GM12878 (cell line): ENCODE data around the gene UBE2F. TPM values are rescaled to one million over a fixed set of nuclear protein-coding genes. Genes with fewer than 3 reads are reported as not detected.

Experiments
- ATAC-seq: fragments of 200-7000 bp; cut with Tn5 transposase; 3 replicates; pipeline ENCODE4 v1.9.1; 2020; ENCODE audit warnings: mild to moderate bottlenecking, moderate library complexity
- BruUV-seq: library from RNA; stranded (reverse); fragments of 400-500 nt; replicated peaks from 2 replicates; lab custom pipeline; 2021; lab: Mats Ljungman, UMichigan
- CTCF ChIA-PET: fragments of 300-600 bp; sonication (Branson Sonifier 250); formaldehyde crosslinking; extraction: SDS; loops from one replicate; lab custom pipeline; 2021; ENCODE audit warnings: inconsistent platforms; lab: Yijun Ruan, JAX
- POLR2A ChIA-PET: fragments of 350-600 bp; formaldehyde crosslinking; extraction: SDS; loops from one replicate; lab custom pipeline; 2021; ENCODE audit warnings: inconsistent platforms; lab: Charles Lee
- RAD21 ChIA-PET: fragments of 300-600 bp; sonication (Branson Sonifier 250); formaldehyde crosslinking; loops from one replicate; lab custom pipeline; 2023; ENCODE audit warnings: antibody characterized with exemption; ENCODE audit not compliant: unreplicated experiment; lab: Charles Lee
- SMC1A ChIA-PET: fragments of 300-600 bp; sonication (Branson Sonifier 250); formaldehyde crosslinking; loops from one replicate; lab custom pipeline; 2023; ENCODE audit not compliant: unreplicated experiment, uncharacterized antibody; lab: Charles Lee
- DNase-seq: peaks from one replicate; pipeline ENCODE4 v3.0.0-alpha.2; 2011; ENCODE audit warnings: low read depth, low spot score
- FAIRE-seq: peaks from 3 replicates; lab custom pipeline; 2011; peaks lifted over from hg19 to GRCh38; lab: Jason Lieb, UNC
- H2AFZ ChIP-seq: 2 replicates; pipeline ENCODE4 v1.6.0; 2011; ENCODE audit warnings: low read depth, low read length, control low read depth; ENCODE audit not compliant: control insufficient read depth
- H3K27ac ChIP-seq: 2 replicates; pipeline ENCODE4 v1.5.1; 2011; ENCODE audit warnings: control low read depth; ENCODE audit not compliant: control insufficient read depth, insufficient read depth
- H3K27me3 ChIP-seq, 2 experiments: replicated peaks in 1 of 2; 2 replicates each; pipeline versions ENCODE4 v1.6.0 to v1.6.1; 2011; ENCODE audit warnings: low read length in 1 of 2; ENCODE audit not compliant: control insufficient read depth in 2 of 2, insufficient read depth in 2 of 2
- H3K36me3 ChIP-seq, 2 experiments: 2 replicates each; pipeline ENCODE4 v1.5.1; 2011; ENCODE audit warnings: low read length in 1 of 2; ENCODE audit not compliant: control insufficient read depth in 2 of 2, insufficient read depth in 2 of 2
- H3K4me1 ChIP-seq: 2 replicates; pipeline ENCODE4 v1.6.1; 2011; ENCODE audit warnings: mild to moderate bottlenecking, low read length, moderate library complexity, mixed read lengths; ENCODE audit not compliant: control insufficient read depth, insufficient read depth
- H3K4me2 ChIP-seq: 2 replicates; pipeline ENCODE4 v1.6.0; 2011; ENCODE audit warnings: control low read depth; ENCODE audit not compliant: control insufficient read depth, insufficient read depth
- H3K4me3 ChIP-seq: fragments of 200-600 bp; sonication (generic); 2 replicates; pipeline ENCODE4 v1.5.1; 2016
- H3K79me2 ChIP-seq: 2 replicates; pipeline ENCODE4 v1.6.0; 2011; ENCODE audit warnings: low read length; ENCODE audit not compliant: control insufficient read depth, insufficient read depth
- H3K9ac ChIP-seq: 2 replicates; pipeline ENCODE4 v1.8.0; 2011; ENCODE audit warnings: low read length, control low read depth, mixed read lengths; ENCODE audit not compliant: control insufficient read depth, insufficient read depth
- H3K9me3 ChIP-seq: replicated peaks from 3 replicates; pipeline ENCODE4 v1.5.1; 2011; ENCODE audit warnings: mild to moderate bottlenecking, low read length; ENCODE audit not compliant: control insufficient read depth, insufficient read depth
- H4K20me1 ChIP-seq: 2 replicates; pipeline ENCODE4 v1.6.0; 2011; ENCODE audit not compliant: control insufficient read depth, insufficient read depth
- CBX5 ChIP-seq: sonication (generic); IDR thresholded peaks from 2 replicates; pipeline ENCODE4 v1.6.1; 2016; ENCODE audit warnings: low read depth, moderate library complexity, mild to moderate bottlenecking, inconsistent platforms
- CHD4 ChIP-seq: fragments of 200-600 bp; sonication (generic); IDR thresholded peaks from 2 replicates; pipeline ENCODE4 v1.6.1; 2016; ENCODE audit warnings: mild to moderate bottlenecking
- CREM ChIP-seq: IDR thresholded peaks from 2 replicates; pipeline ENCODE4 v1.6.1; 2014; ENCODE audit warnings: antibody characterized with exemption, low read depth
- GABPA ChIP-seq: IDR thresholded peaks from 2 replicates; pipeline ENCODE4 v1.6.1; 2014; ENCODE audit warnings: antibody characterized with exemption, low read depth, mild to moderate bottlenecking, inconsistent platforms
- HDAC6 ChIP-seq: fragments of 200-600 bp; sonication (generic); IDR thresholded peaks from one replicate; pipeline ENCODE4 v1.8.0; 2017; ENCODE audit warnings: antibody characterized with exemption; ENCODE audit not compliant: unreplicated experiment
- IKZF1 ChIP-seq: fragments of 450-650 bp; conservative IDR thresholded peaks from 2 replicates; pipeline ENCODE4 v1.6.1; 2017; ENCODE audit warnings: antibody characterized with exemption, mild to moderate bottlenecking
- MEF2A ChIP-seq: IDR thresholded peaks from 2 replicates; pipeline ENCODE4 v1.6.1; 2011; ENCODE audit warnings: low read depth, mild to moderate bottlenecking, low read length, moderate library complexity; ENCODE audit not compliant: insufficient read depth
- SIX5 ChIP-seq: IDR thresholded peaks from 2 replicates; pipeline ENCODE4 v1.6.1; 2011; ENCODE audit warnings: mild to moderate bottlenecking, low read depth, low read length, moderate library complexity; ENCODE audit not compliant: severe bottlenecking
- SMARCA5 ChIP-seq: fragments of 450-650 bp; IDR thresholded peaks from 2 replicates; pipeline ENCODE4 v1.6.1; 2017; ENCODE audit warnings: mild to moderate bottlenecking
- YY1 ChIP-seq: IDR thresholded peaks from 2 replicates; pipeline ENCODE4 v1.6.1; 2011; ENCODE audit warnings: low read depth, mild to moderate bottlenecking, low read length
- WGBS: methylation state at CpG from one replicate; pipeline ENCODE4 v1.1.6; 2016; ENCODE audit warnings: low lambda C conversion rate; ENCODE audit not compliant: insufficient replicate concordance, insufficient coverage; ENCODE audit errors: missing lambda C conversion rate; 5-methylcytosine and 5-hydroxymethylcytosine counted together
- in situ Hi-C: fragments of 300-500 bp; cut with MboI; formaldehyde crosslinking; loops from 9 replicates; pipeline ENCODE4 v1.14.3; 2018; ENCODE audit warnings: mixed read lengths
- intact Hi-C: fragments of 100-400 bp; cut with micrococcal nuclease; formaldehyde crosslinking; loops from one replicate; pipeline ENCODE4 v1.14.2; 2022; ENCODE audit not compliant: unreplicated experiment
- polyA plus RNA-seq, 11 experiments: library from polyadenylated mRNA; depleted of rRNA in 4 of 11; unstranded in 6 of 11; stranded (reverse) in 5 of 11; fragments of >200 nt; fragmentation: Nextera tagmentation in 4 of 11; fragmentation: Illumina TruSeq in 1 of 11; extraction: Ambion mirVana in 4 of 11; extraction: Trizol in 1 of 11; gene quantifications; 1 replicate in 1 of 11; 2 replicates in 10 of 11; pipeline versions ENCODE4 v1.2.1 to v1.2.3, GENCODE V29; 2011 to 2016; ENCODE audit warnings: inconsistent platforms in 2 of 11, missing spikeins in 2 of 11, low read depth in 1 of 11
- total RNA-seq, 4 experiments: library from RNA; depleted of rRNA in 3 of 4; stranded (reverse); fragments of >200 nt in 3 of 4; fragmentation: Illumina TruSeq in 1 of 4; extraction: Trizol in 1 of 4; gene quantifications; 2 replicates each; pipeline versions ENCODE4 v1.2.1 to v1.2.3, GENCODE V29; 2013 to 2021
- TF ChIP-seq, protein P1 (sequence below): fragments of 150-350 bp; IDR thresholded peaks from 2 replicates; pipeline ENCODE4 v1.6.1; 2014; ENCODE audit warnings: mild to moderate bottlenecking, low read depth, low read length
- TF ChIP-seq, protein P2 (sequence below): IDR thresholded peaks from 2 replicates; pipeline ENCODE4 v1.6.1; 2011; ENCODE audit warnings: borderline replicate concordance, low read depth, mild to moderate bottlenecking, moderate library complexity, mixed read lengths, low read length; ENCODE audit not compliant: insufficient read depth; ENCODE audit errors: extremely low read length

Gene UBE2F
- total and polyA plus RNA-seq, 10 of the 15 experiments (the other 5 are each of a cell fraction or from before 2014, with no cell fraction given): 12.3 to 64.4 (median 31.5) TPM

DNA sequence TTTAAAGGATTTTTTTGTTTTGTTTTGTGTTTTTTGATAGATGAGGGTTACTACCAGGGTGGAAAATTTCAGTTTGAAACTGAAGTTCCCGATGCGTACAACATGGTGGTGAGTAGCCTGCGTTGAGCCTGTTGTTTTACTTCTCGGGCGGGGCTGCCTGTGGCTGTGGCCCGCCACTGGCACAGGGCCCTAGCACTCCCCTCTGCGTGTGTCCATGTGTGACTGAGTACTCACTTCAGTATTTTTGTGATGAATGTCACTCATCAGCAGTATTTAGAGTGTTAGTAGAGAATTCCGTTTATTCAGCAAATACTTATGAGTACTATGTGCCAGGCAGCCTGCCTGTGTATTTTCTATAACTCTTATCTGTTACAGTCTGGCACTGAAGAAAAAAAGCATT, 49.7 kb downstream of the UBE2F start:
- ChIA-PET CTCF (no interaction called here), RAD21 (no interaction called here), SMC1A (no interaction called here), POLR2A (no interaction called here)
- H2AFZ ChIP-seq: no peak overlapping the region
- no peak overlapping the region for H3K4me2 ChIP-seq
- H3K9me3 ChIP-seq: no peaks in the 10 kb centered on the region
- H3K79me2 ChIP-seq: no peaks in the 10 kb centered on the region
- TF ChIP-seq GABPA: no peak
- TF ChIP-seq CREM: no peak
- TF ChIP-seq SIX5: no peak
- TF ChIP-seq IKZF1: no peak
- no peak for TF ChIP-seq CHD4
- TF ChIP-seq CBX5: no peak
- TF ChIP-seq SMARCA5: no peak
- TF ChIP-seq, protein P1, sequence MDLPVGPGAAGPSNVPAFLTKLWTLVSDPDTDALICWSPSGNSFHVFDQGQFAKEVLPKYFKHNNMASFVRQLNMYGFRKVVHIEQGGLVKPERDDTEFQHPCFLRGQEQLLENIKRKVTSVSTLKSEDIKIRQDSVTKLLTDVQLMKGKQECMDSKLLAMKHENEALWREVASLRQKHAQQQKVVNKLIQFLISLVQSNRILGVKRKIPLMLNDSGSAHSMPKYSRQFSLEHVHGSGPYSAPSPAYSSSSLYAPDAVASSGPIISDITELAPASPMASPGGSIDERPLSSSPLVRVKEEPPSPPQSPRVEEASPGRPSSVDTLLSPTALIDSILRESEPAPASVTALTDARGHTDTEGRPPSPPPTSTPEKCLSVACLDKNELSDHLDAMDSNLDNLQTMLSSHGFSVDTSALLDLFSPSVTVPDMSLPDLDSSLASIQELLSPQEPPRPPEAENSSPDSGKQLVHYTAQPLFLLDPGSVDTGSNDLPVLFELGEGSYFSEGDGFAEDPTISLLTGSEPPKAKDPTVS: no peak
- TF ChIP-seq, protein P2, sequence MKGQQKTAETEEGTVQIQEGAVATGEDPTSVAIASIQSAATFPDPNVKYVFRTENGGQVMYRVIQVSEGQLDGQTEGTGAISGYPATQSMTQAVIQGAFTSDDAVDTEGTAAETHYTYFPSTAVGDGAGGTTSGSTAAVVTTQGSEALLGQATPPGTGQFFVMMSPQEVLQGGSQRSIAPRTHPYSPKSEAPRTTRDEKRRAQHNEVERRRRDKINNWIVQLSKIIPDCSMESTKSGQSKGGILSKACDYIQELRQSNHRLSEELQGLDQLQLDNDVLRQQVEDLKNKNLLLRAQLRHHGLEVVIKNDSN: no peak
- no peak for TF ChIP-seq MEF2A
- TF ChIP-seq HDAC6: no peak
- TF ChIP-seq YY1: no peak
- ATAC-seq (no peak), DNase-seq (no peak), FAIRE-seq (no peak)
- H3K4me1 ChIP-seq: no peaks in the 10 kb centered on the region
- H3K27ac ChIP-seq: no peak overlapping the region
- no peaks in the 10 kb centered on the region for H4K20me1 ChIP-seq
- intact Hi-C loops (no loop called here), in situ Hi-C loops (no loop called here)
- WGBS: 23% methylated on average over 8 of the region's 8 CpGs
- no peaks in the 10 kb centered on the region for H3K27me3 ChIP-seq
- no peak overlapping the region for H3K4me3 ChIP-seq
- no peak overlapping the region for H3K9ac ChIP-seq
- H3K36me3 ChIP-seq: peaks cover 0 to 3% of the 10 kb centered on the region in 2 experiments; a peak in 3 of 4 replicates
- BruUV-seq: no TSS peak
